OCI-LY3 (cell line): ENCODE results near the gene WNT7A.

Experiments
- H2AFZ ChIP-seq: fragments of 200-600, 300-600 bp; shearing (Covaris generic); 2 replicates; pipeline ENCODE4 v1.6.0; 2014; ENCODE audit warnings: antibody characterized with exemption, low read depth, low read length
- H3K27ac ChIP-seq: fragments of 200-600, 300-600 bp; sonication (generic); 2 replicates; pipeline ENCODE4 v1.5.1; 2014; ENCODE audit warnings: mild to moderate bottlenecking, low read length, moderate library complexity, mixed read lengths
- H3K27me3 ChIP-seq: fragments of 200-600, 300-600 bp; sonication (generic); 2 replicates; pipeline ENCODE4 v1.6.1; 2014; ENCODE audit warnings: low read depth, low read length, mixed read lengths
- H3K36me3 ChIP-seq: fragments of 200-600, 300-600 bp; sonication (generic); replicated peaks from 2 replicates; pipeline ENCODE3; 2014; ENCODE audit warnings: low read depth, low read length, mixed read lengths
- H3K4me1 ChIP-seq: fragments of 300-600, 200-600 bp; sonication (generic); 2 replicates; pipeline ENCODE4 v1.6.1; 2014; ENCODE audit warnings: low read length, mixed read lengths
- H3K4me2 ChIP-seq: fragments of 200-600, 300-600 bp; sonication (generic); 2 replicates; pipeline ENCODE4 v1.6.1; 2014; ENCODE audit warnings: low read length, mixed read lengths
- H3K4me3 ChIP-seq: fragments of 300-600, 200-600 bp; sonication (generic); 2 replicates; pipeline ENCODE4 v1.5.1; 2014; ENCODE audit warnings: antibody characterized with exemption, mild to moderate bottlenecking, low read length, moderate library complexity
- H3K79me2 ChIP-seq: fragments of 300-600, 200-600 bp; shearing (Covaris generic); 2 replicates; pipeline ENCODE4 v1.6.1; 2014; ENCODE audit warnings: mild to moderate bottlenecking, low read length, mixed read lengths
- H3K9ac ChIP-seq: fragments of 300-600, 200-600 bp; shearing (Covaris generic); 2 replicates; pipeline ENCODE4 v1.6.0; 2014; ENCODE audit warnings: mild to moderate bottlenecking, low read length, moderate library complexity
- H3K9me3 ChIP-seq: fragments of 200-600, 300-600 bp; shearing (Covaris generic); 2 replicates; pipeline ENCODE4 v1.6.1; 2014; ENCODE audit warnings: low read length, mixed read lengths; ENCODE audit not compliant: insufficient read depth
- H4K20me1 ChIP-seq: fragments of 200-600, 300-600 bp; sonication (generic); 2 replicates; pipeline ENCODE4 v1.6.1; 2016; ENCODE audit warnings: low read length, mixed read lengths; ENCODE audit not compliant: insufficient read depth
- EZH2phosphoT487 ChIP-seq: fragments of 200-600 bp; shearing (Covaris generic); IDR thresholded peaks from 2 replicates; pipeline ENCODE4 v1.6.1; 2018; ENCODE audit warnings: antibody characterized with exemption, mixed run types, low read depth
- TF ChIP-seq, protein P1 (sequence below): fragments of 200-600, 300-600 bp; sonication (generic); IDR thresholded peaks from 2 replicates; pipeline ENCODE4 v1.5.1; 2014; ENCODE audit warnings: antibody characterized with exemption, low read length, low read depth

WNT7A gene

DNA sequence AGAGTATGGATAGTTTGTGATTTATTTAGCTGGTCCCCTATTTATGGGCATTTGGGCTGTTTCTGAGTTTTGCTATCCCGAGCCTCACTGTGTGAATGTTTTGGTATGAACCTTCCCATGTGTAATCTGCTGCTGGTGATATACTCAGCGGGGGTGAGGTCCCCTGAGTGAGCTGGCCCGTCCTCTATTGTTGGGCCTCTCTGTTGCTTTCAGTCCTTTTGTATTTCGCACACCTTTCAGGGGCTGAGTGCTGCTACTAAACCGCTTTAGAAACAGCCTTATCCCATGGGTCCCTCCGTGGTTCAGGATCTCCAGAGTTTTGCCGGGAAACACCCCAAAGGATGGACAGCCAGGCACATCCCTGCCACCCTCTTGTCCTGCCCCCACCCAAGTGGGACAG lies 94.5 kb downstream of the WNT7A start:
- no peak for TF ChIP-seq EZH2phosphoT487
- TF ChIP-seq, protein P1, sequence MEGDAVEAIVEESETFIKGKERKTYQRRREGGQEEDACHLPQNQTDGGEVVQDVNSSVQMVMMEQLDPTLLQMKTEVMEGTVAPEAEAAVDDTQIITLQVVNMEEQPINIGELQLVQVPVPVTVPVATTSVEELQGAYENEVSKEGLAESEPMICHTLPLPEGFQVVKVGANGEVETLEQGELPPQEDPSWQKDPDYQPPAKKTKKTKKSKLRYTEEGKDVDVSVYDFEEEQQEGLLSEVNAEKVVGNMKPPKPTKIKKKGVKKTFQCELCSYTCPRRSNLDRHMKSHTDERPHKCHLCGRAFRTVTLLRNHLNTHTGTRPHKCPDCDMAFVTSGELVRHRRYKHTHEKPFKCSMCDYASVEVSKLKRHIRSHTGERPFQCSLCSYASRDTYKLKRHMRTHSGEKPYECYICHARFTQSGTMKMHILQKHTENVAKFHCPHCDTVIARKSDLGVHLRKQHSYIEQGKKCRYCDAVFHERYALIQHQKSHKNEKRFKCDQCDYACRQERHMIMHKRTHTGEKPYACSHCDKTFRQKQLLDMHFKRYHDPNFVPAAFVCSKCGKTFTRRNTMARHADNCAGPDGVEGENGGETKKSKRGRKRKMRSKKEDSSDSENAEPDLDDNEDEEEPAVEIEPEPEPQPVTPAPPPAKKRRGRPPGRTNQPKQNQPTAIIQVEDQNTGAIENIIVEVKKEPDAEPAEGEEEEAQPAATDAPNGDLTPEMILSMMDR, result no peak
- H3K9ac ChIP-seq, result no peak overlapping the region
- H3K4me3 ChIP-seq, result no peak overlapping the region
- no peaks in the 10 kb centered on the region for H3K36me3 ChIP-seq
- H3K27ac ChIP-seq, result no peak overlapping the region
- no peak overlapping the region for H3K4me2 ChIP-seq
- H4K20me1 ChIP-seq, result no peaks in the 10 kb centered on the region
- no peaks in the 10 kb centered on the region for H3K4me1 ChIP-seq
- no peak overlapping the region for H2AFZ ChIP-seq
- H3K27me3 ChIP-seq, result peaks cover 58% of the 10 kb centered on the region
- no peaks in the 10 kb centered on the region for H3K79me2 ChIP-seq
- no peaks in the 10 kb centered on the region for H3K9me3 ChIP-seq

DNA sequence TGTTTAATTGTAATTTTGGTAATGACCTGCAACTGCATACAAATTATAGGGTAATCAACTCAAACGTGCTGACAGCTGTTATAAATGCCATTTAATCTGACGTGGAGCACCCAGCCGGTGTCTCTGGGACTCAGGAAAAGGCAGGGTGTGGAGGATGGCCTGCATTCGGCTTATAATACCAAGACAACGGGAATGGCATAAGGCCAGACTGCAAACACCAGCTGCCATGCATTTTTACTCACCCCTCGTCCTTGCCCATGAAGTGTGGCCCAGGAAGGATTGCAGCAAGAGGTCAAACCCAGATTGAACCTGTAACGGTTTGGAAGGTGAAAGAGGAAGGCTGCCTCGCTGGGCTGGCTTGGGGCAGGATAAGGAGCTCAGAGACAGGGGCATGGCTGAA lies 96.4 kb downstream of the WNT7A start:
- no peak overlapping the region for H3K9ac ChIP-seq
- H3K27ac ChIP-seq, result no peak overlapping the region
- H3K4me1 ChIP-seq, result no peaks in the 10 kb centered on the region
- H3K9me3 ChIP-seq, result no peaks in the 10 kb centered on the region
- H2AFZ ChIP-seq, result no peak overlapping the region
- no peaks in the 10 kb centered on the region for H3K36me3 ChIP-seq
- H3K4me3 ChIP-seq, result no peak overlapping the region
- no peaks in the 10 kb centered on the region for H3K79me2 ChIP-seq
- no peak overlapping the region for H3K4me2 ChIP-seq
- no peaks in the 10 kb centered on the region for H4K20me1 ChIP-seq
- no peak for TF ChIP-seq EZH2phosphoT487
- TF ChIP-seq, protein P1, result no peak
- H3K27me3 ChIP-seq, result peaks cover 67% of the 10 kb centered on the region

DNA sequence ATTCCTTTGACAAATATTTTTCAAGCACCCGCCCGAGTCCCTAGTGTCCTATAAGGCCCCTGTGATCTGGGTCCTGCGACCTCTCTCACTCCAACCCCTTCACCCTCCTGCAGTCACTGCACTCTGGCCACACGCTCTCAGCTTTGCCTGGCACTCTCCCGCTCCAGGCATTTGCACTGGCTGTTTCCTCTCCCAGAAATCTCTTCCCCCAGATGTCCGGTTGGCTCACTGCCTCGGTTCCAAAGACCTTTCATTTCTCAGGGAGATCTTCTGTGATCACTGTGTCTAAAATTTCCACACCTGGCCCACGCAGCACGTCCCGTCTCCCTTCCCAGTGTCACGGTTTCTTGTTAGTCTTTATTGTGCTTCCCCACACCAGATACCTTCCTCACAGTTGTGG lies 97.4 kb downstream of the WNT7A start:
- H4K20me1 ChIP-seq, result no peaks in the 10 kb centered on the region
- TF ChIP-seq, protein P1, result no peak
- no peak for TF ChIP-seq EZH2phosphoT487
- H2AFZ ChIP-seq, result no peak overlapping the region
- H3K36me3 ChIP-seq, result no peaks in the 10 kb centered on the region
- peaks cover 61% of the 10 kb centered on the region for H3K27me3 ChIP-seq
- no peak overlapping the region for H3K4me2 ChIP-seq
- no peaks in the 10 kb centered on the region for H3K9me3 ChIP-seq
- H3K4me3 ChIP-seq, result no peak overlapping the region
- H3K27ac ChIP-seq, result no peak overlapping the region
- no peaks in the 10 kb centered on the region for H3K79me2 ChIP-seq
- no peak overlapping the region for H3K9ac ChIP-seq
- H3K4me1 ChIP-seq, result no peaks in the 10 kb centered on the region

DNA sequence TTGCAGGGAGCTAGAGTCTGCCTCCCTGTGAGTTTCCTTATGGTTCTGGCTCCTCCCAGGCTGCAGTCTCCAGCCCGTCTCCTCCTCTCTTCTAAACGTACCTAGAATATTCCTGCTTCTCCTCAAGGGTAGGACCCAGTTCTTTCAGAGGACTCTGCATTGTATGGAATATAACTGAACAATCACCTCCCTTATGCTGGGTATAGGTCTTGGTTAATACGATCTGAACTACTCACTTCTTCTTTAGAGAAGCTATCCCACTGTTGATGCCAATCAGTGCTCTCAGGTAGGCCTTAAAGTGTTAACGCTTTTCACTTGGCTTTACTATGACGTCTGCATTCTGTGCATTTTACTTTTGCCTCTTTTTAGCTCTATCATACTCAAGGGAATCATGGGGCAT lies 98.5 kb downstream of the WNT7A start:
- TF ChIP-seq EZH2phosphoT487, result no peak
- TF ChIP-seq, protein P1, result no peak
- no peaks in the 10 kb centered on the region for H3K79me2 ChIP-seq
- H3K9ac ChIP-seq, result no peak overlapping the region
- no peak overlapping the region for H3K4me3 ChIP-seq
- H4K20me1 ChIP-seq, result no peaks in the 10 kb centered on the region
- no peak overlapping the region for H3K4me2 ChIP-seq
- no peaks in the 10 kb centered on the region for H3K4me1 ChIP-seq
- H3K36me3 ChIP-seq, result no peaks in the 10 kb centered on the region
- H3K9me3 ChIP-seq, result no peaks in the 10 kb centered on the region
- H3K27me3 ChIP-seq, result peaks cover 65% of the 10 kb centered on the region
- H2AFZ ChIP-seq, result no peak overlapping the region
- H3K27ac ChIP-seq, result no peak overlapping the region
